DMS 273 (cell line): Measurements from ENCODE around the gene SLC2A6.

Source experiments
- DNase-seq: peaks from one replicate; lab custom pipeline; 2025; ENCODE audit not compliant: unreplicated experiment; lab: John Stamatoyannopoulos, UW

Gene SLC2A6

GRCh38 chr9:133478851-133479711 lies at the start of gene SLC2A6:
Gene SLC2A6, minus strand, starts transcription at chr9:133479099. Its CDS starts 40 bp downstream, at chr9:133479059.
- DNase-seq = peak; percentile 92

GRCh38 chr9:133528001-133528875 lies 49.3 kb upstream of the SLC2A6 start:
- DNase-seq = peak; percentile 30

- DNase-seq = no peak
Observed at GRCh38 chr9:133527444-133527920, 48.6 kb upstream of the SLC2A6 start.

GRCh38 chr9:133526721-133527321 lies 47.9 kb upstream of the SLC2A6 start:
- no peak for DNase-seq

GRCh38 chr9:133525677-133526076 lies 46.8 kb upstream of the SLC2A6 start:
- no peak for DNase-seq

- no peak for DNase-seq
Observed at GRCh38 chr9:133524679-133525228, 45.9 kb upstream of the SLC2A6 start, which contains the start of gene MYMK. Gene MYMK, minus strand, starts transcription at chr9:133524959. Its CDS starts 115 bp downstream, at chr9:133524844.

GRCh38 chr9:133524146-133524545 lies 45.2 kb upstream of the SLC2A6 start:
- no peak for DNase-seq

DNA sequence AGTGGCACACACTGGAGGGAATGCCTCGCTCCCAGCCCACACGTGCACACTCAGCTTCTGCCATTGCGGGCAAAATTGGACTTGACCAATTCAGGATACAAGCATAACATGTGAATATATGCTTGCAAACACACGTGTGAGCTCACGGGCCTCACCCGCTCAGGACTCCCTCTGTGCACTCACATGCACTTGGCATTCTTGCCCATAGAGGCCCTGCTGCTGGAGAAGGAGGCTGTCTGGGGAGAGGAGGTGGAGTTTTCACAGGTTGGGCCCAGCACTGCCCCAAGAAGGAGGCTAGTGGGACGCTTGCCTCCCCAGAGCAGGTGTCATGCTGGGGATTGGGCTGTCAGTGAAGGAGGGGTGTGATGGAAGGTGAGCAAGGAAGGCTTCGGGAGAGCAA lies 44.2 kb upstream of the SLC2A6 start:
- no peak for DNase-seq

- DNase-seq = peak; percentile 77
Observed at GRCh38 chr9:133522073-133522910, 43.4 kb upstream of the SLC2A6 start.

DNA sequence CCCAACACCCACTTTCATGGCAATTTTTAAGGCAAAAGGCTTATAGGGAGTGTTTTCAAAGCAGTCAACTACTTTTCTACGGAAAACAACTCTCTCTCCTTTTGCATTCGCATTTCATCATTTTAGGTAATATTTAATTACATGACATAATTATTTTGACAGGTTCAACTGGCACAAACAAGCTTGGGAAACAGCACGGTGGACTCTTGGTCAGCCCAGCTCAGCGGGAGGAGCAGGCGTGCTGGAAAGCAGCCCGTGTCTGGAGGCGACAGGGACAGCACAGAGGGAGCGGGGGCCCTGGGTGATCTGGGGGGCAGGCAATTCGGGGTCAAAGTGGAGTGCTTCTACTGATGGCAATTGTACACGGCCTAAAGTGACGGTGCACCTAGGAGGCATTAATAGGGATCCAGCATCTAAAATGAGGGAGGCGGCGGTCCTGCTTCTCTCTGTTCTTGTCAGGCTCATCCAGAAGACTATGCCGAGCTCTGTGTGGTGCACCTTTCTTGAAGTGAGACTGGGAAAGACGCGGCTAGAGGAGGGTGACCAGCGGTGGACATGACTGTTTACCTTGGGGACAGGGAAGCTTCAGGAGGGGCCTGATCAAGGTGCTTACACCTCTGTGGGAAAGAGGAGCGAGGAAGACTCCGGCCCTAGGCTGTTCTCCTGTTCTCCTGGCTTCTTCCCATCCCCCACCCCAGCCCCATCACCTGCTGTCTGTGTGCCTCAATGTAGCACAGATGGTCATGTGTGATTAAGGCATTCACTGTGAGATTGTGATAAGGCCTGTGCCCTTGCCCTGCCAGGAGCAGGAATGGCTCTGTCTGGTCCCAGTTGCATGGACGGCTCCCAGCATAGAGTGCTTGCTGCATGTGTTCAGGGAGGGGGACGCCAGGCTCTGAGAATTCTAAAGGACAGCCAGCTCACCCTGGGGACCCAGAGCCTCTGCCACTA lies 42.5 kb upstream of the SLC2A6 start:
- DNase-seq = peak; percentile 77

DNA sequence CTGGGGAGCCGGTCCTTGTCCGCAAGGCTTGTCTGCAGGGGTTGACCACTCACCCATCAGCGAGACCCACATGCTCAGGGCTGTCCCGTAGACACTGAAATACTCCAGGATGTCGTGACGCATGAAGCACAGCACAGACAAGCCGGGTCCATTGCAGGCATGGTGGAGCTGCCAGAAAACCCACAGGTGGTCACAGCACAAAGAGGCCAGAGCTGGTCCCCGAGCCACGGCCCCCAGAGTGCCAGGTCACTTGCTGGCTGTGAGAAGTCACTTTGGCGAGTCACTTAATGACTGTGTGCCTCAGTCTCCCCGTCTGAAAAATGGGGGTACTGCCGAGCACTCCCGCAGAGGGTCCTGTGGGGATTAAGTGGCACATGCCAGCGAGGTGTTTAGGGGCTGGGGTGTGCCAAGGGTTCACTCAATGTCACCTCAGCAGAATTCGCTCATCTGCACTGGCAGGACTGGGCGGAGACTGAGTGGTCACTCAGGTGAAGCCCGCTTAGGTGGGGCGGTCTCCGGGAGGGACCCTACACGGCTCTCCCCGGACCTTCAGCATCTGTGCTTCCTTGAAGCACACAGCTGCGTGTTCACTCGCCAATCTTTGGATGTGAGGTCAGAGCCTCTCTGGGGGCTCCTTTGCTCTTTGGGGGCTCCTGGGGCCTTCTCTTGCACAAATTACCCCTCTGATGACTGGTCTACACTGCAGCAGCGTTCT lies 41.4 kb upstream of the SLC2A6 start:
- no peak for DNase-seq

- DNase-seq = no peak
Observed at GRCh38 chr9:133519693-133520092, 40.8 kb upstream of the SLC2A6 start.

DNA sequence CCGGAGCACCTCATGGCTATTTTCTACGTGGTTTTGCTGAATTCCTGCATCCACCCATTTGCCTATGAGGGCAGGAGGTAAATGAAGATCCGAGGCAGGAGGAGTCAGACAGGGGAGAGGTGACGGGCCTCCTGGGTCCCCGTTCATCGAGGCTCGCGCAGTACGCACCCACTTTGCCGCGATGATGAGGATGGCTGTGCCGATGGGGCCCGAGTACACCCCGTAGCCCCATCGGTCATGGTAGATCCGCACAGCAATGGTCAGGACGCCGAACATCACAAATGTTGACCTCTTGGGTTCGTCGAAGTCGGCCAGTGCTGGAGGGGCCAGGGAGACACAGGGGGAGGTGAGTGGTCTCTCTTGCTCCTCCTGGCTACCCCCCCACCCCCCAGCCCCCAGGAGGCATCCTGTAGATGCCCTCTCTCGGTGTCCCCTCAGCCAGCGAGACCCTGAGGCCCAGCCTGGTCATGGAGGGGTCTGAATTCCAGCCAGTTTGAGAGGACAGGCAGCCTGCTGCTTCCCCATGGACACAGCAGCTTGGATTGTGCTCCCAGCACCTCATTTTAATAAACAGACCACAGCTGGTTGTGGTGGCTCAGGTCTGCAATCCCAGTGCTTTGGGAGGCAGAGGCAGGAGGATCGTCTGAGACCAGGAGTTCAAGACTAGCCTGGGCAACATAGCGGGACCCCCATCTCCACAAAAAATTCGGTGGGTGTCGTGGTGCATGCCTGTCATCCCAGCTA lies 40.0 kb upstream of the SLC2A6 start:
- DNase-seq = no peak

- DNase-seq = no peak
Observed at GRCh38 chr9:133518200-133518599, 39.3 kb upstream of the SLC2A6 start.

GRCh38 chr9:133517711-133518110 lies 38.8 kb upstream of the SLC2A6 start:
- DNase-seq = no peak

- no peak for DNase-seq
Observed at GRCh38 chr9:133516961-133517350, 38.1 kb upstream of the SLC2A6 start.

DNA sequence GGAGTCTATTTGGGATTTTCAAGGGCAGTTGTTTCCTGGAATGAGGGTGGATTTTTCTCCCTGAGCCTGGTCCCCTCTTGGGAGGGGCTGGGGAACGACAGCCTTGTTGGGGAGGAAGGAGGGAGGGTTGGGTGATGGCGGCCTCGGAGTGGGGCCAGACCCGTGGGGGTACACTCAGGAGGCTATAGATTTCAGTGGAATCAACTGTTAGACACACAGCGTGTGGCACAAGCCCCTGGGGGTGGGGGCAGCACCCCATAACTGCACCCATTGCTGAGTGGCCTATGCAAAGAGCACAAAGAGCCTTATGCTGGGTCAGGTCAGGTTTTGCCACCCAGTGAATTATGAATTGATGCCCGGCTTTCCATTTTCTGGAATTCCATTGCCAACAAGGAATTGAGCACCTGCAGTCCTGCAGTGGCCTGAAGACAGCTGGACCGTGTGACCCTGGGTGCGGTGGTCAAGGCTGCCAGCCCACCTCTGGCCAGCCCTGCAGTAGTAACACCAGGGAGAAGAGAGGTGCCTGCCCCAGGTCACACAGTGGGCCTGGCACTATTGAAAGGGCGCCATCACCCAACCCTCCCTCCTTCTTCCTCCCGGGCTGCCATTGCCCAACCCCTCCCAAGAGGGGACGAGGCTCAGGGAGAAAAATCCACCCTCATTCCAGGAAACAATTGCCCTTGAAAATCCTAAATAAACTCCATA lies 37.5 kb upstream of the SLC2A6 start:
- no peak for DNase-seq
